Endothelial cell (in vitro differentiated cells): ENCODE results near the gene HOXB9. TPM values are rescaled to one million over a fixed set of nuclear protein-coding genes. Genes with fewer than 3 reads are reported as not detected.

Source experiments
- DNase-seq: peaks from one replicate; pipeline ENCODE4 v3.0.0; 2021; ENCODE audit warnings: low spot score
- H3K27ac Mint-ChIP-seq: one replicate; pipeline ENCODE4 v1.8.0; 2021; ENCODE audit warnings: mixed read lengths, inconsistent platforms; ENCODE audit not compliant: unreplicated experiment
- H3K27me3 Mint-ChIP-seq: one replicate; pipeline ENCODE4 v1.8.0; 2021; ENCODE audit warnings: mild to moderate bottlenecking, moderate library complexity, mixed read lengths, inconsistent platforms; ENCODE audit not compliant: unreplicated experiment
- H3K36me3 Mint-ChIP-seq: one replicate; pipeline ENCODE4 v1.8.0; 2021; ENCODE audit warnings: mild to moderate bottlenecking, low read depth, mixed read lengths, inconsistent platforms; ENCODE audit not compliant: unreplicated experiment
- H3K4me1 Mint-ChIP-seq: one replicate; pipeline ENCODE4 v1.8.0; 2021; ENCODE audit warnings: mild to moderate bottlenecking, mixed read lengths, inconsistent platforms; ENCODE audit not compliant: unreplicated experiment
- H3K4me3 Mint-ChIP-seq: one replicate; pipeline ENCODE4 v1.8.0; 2021; ENCODE audit warnings: mild to moderate bottlenecking, mixed read lengths, inconsistent platforms; ENCODE audit not compliant: unreplicated experiment
- H3K9me3 Mint-ChIP-seq: one replicate; pipeline ENCODE4 v1.8.0; 2021; ENCODE audit warnings: mixed read lengths, inconsistent platforms; ENCODE audit not compliant: unreplicated experiment
- CTCF ChIP-seq: fragments of 200-600 bp; sonication (generic); IDR thresholded peaks from one replicate; pipeline ENCODE4 v1.5.0; 2021; ENCODE audit warnings: antibody characterized with exemption; ENCODE audit not compliant: unreplicated experiment
- total RNA-seq: library from RNA; stranded (reverse); fragmentation: NEBNext Ultra II Directional; extraction: Animal tissue kit (Norgen Biotek cat#: 25700); gene quantifications from one replicate; pipeline ENCODE4 v1.2.1, GENCODE V29; 2021; ENCODE audit not compliant: unreplicated experiment

Gene HOXB9
- total RNA-seq, 1 donor from 2014 or later: 0.49 TPM

GRCh38 chr17:48578616-48579470 is 47.3 kb downstream of the HOXB9 start:
- Mint-ChIP-seq H3K27ac (peak overlapping the region; percentile 34), H3K9me3 (no peaks in the 10 kb centered on the region), H3K4me1 (peaks cover 53% of the 10 kb centered on the region), H3K4me3 (peak overlapping the region; percentile 90), H3K27me3 (peaks cover 46% of the 10 kb centered on the region), H3K36me3 (no peaks in the 10 kb centered on the region)
- DNase-seq: no peak
- TF ChIP-seq CTCF: no peak

- Mint-ChIP-seq H3K4me1 (peaks cover 58% of the 10 kb centered on the region), H3K9me3 (no peaks in the 10 kb centered on the region), H3K36me3 (no peaks in the 10 kb centered on the region), H3K27me3 (peaks cover 43% of the 10 kb centered on the region), H3K4me3 (peak within 1 kb of the TSS; percentile 93), H3K27ac (peak within 1 kb of the TSS; percentile 52)
- peak; percentile 69 for DNase-seq
- TF ChIP-seq CTCF: no peak
These were observed 48.1 kb downstream of the HOXB9 start, which contains the start of gene HOXB4 for GRCh38 chr17:48577946-48578615. HOXB4 (minus strand) TSS chr17:48578350; CDS start chr17:48578319, 31 bp downstream.

- Mint-ChIP-seq H3K9me3 (no peaks in the 10 kb centered on the region), H3K4me3 (peak overlapping the region; percentile 92), H3K27ac (no peak overlapping the region), H3K27me3 (peaks cover 42% of the 10 kb centered on the region), H3K36me3 (no peaks in the 10 kb centered on the region), H3K4me1 (peaks cover 54% of the 10 kb centered on the region)
- DNase-seq: no peak
- no peak for TF ChIP-seq CTCF
These were observed 48.7 kb downstream of the HOXB9 start for GRCh38 chr17:48577330-48577945.

- Mint-ChIP-seq H3K36me3 (peaks cover 3% of the 10 kb centered on the region), H3K27me3 (peaks cover 43% of the 10 kb centered on the region), H3K4me1 (peaks cover 57% of the 10 kb centered on the region), H3K27ac (no peak overlapping the region), H3K4me3 (peak overlapping the region; percentile 92), H3K9me3 (no peaks in the 10 kb centered on the region)
- no peak for DNase-seq
- no peak for TF ChIP-seq CTCF
These were observed 49.5 kb downstream of the HOXB9 start for GRCh38 chr17:48576479-48577309.
